ENCODE measurements around the gene STIP1. TPM values are rescaled to one million over a fixed set of nuclear protein-coding genes. Genes with fewer than 3 reads are reported as not detected.
A peak's percentile ranks its signal among the peaks of the same experiment; 100 is the strongest.

The STIP1 gene
- total and polyA plus RNA-seq, 9 of the 15 experiments (the other 6 are each of a cell fraction or from before 2014, with no cell fraction given) = 58.1 to 465 (median 346) TPM

GRCh38 chr11:64152841-64153691, 32.9 kb upstream of the STIP1 start (continued):
- TF ChIP-seq ZNF740 (CRISPR knock-in tag; IDR thresholded peaks at IDR 0.05) (peak; percentile 45; the same call in 1 of the 2 replicates), ZNF740 (tag; IDR thresholded peaks at IDR 0.05) (no peak), HNRNPL (IDR thresholded peaks at IDR 0.05; ENCODE audit: low read depth, low read length) (0 out of 2 replicates have a peak, but pooled peaks have one; percentile 44), SMC3 (conservative IDR thresholded peaks at IDR 0.05; ENCODE audit: insufficient read depth, low read depth, low read length) (peak; percentile 70), MYNN (IDR thresholded peaks at IDR 0.05) (no peak), MYNN (CRISPR knock-in tag; IDR thresholded peaks at IDR 0.05) (no peak), NONO (IDR thresholded peaks at IDR 0.05; ENCODE audit: low read depth in 2 of 2, low read length in 1 of 2) (0 out of 4 replicates have a peak, but pooled peaks of 1 of the 2 experiments have one; percentile 7), DACH1 (IDR thresholded peaks at IDR 0.05; ENCODE audit: partially characterized antibody) (peak; percentile 45), CREB1 (IDR thresholded peaks at IDR 0.05) (0 out of 2 replicates have a peak, but pooled peaks have one; percentile 14), CREB1 (CRISPR knock-in tag; IDR thresholded peaks at IDR 0.05) (no peak), JUND (IDR thresholded peaks at IDR 0.05; ENCODE audit: borderline replicate concordance, low read depth, low read length) (peak; percentile 28; the same call in 1 of the 2 replicates), JUND (tag; IDR thresholded peaks at IDR 0.05; ENCODE audit: borderline replicate concordance, low read depth, low read length) (no peak; the same call in 2 of the 3 replicates), SOX6 (IDR thresholded peaks at IDR 0.05) (no peak), MCM7 (IDR thresholded peaks at IDR 0.05) (no peak)
- TF ChIP-seq, protein P1, sequence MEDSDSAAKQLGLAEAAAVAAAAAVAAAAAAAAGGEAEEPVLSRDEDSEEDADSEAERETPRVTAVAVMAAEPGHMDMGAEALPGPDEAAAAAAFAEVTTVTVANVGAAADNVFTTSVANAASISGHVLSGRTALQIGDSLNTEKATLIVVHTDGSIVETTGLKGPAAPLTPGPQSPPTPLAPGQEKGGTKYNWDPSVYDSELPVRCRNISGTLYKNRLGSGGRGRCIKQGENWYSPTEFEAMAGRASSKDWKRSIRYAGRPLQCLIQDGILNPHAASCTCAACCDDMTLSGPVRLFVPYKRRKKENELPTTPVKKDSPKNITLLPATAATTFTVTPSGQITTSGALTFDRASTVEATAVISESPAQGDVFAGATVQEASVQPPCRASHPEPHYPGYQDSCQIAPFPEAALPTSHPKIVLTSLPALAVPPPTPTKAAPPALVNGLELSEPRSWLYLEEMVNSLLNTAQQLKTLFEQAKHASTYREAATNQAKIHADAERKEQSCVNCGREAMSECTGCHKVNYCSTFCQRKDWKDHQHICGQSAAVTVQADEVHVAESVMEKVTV (CRISPR knock-in tag; IDR thresholded peaks at IDR 0.05) = peak; percentile 42; the same call in 1 of the 2 replicates
